Measurements from ENCODE around the gene FAM110D.

FAM110D gene

GRCh38 chr1:26158908-26159742 lies at the start of gene FAM110D:
Gene FAM110D (plus strand): TSS chr1:26159079. CDS start chr1:26161292, 2,213 bp downstream.
- DNase-seq (ENCODE audit: low spot score) = no peak

- DNase-seq (ENCODE audit: low spot score) = no peak
These were observed 49.4 kb upstream of the FAM110D start for GRCh38 chr1:26109229-26110164.

GRCh38 chr1:26110731-26111529 lies 47.9 kb upstream of the FAM110D start:
- DNase-seq (ENCODE audit: low spot score) = peak; percentile 78

GRCh38 chr1:26111530-26112406 lies 47.1 kb upstream of the FAM110D start, which contains the start of gene PDIK1L:
Gene PDIK1L (plus strand): TSS chr1:26111824. CDS start chr1:26114309, 2,485 bp downstream.
- peak; percentile 96 for DNase-seq (ENCODE audit: low spot score)

GRCh38 chr1:26112407-26112775 lies 46.5 kb upstream of the FAM110D start:
- no peak for DNase-seq (ENCODE audit: low spot score)

- DNase-seq (ENCODE audit: low spot score) = no peak
These were observed 44.5 kb upstream of the FAM110D start for GRCh38 chr1:26114165-26114927.

- no peak for DNase-seq (ENCODE audit: low spot score)
These were observed 38.8 kb upstream of the FAM110D start for GRCh38 chr1:26119892-26120608.

GRCh38 chr1:26121854-26122773 lies 36.8 kb upstream of the FAM110D start:
- DNase-seq (ENCODE audit: low spot score) = no peak

GRCh38 chr1:26122988-26123973 lies 35.6 kb upstream of the FAM110D start:
- DNase-seq (ENCODE audit: low spot score) = peak; percentile 53

GRCh38 chr1:26124418-26125331 lies 34.2 kb upstream of the FAM110D start:
- no peak for DNase-seq (ENCODE audit: low spot score)

GRCh38 chr1:26125382-26125781 lies 33.5 kb upstream of the FAM110D start:
- DNase-seq (ENCODE audit: low spot score) = no peak

- DNase-seq (ENCODE audit: low spot score) = no peak
These were observed 32.9 kb upstream of the FAM110D start for GRCh38 chr1:26125946-26126320.

GRCh38 chr1:26126321-26127084 lies 32.4 kb upstream of the FAM110D start:
- DNase-seq (ENCODE audit: low spot score) = peak; percentile 89

GRCh38 chr1:26127235-26128163 lies 31.4 kb upstream of the FAM110D start:
- DNase-seq (ENCODE audit: low spot score) = peak; percentile 12
